ENCODE data around the gene EXOC3L4. TPM values are rescaled to one million over a fixed set of nuclear protein-coding genes. Genes with fewer than 3 reads are reported as not detected.

The EXOC3L4 gene
- total and polyA plus RNA-seq, 2 donors (not counting 1 experiment from before 2014, with no cell fraction given) = not detected

- Mint-ChIP-seq H3K4me1 (peaks cover 2% of the 10 kb centered on the region), H3K9me3 (ENCODE audit: insufficient read depth) (no peaks in the 10 kb centered on the region), H3K27me3 (peaks cover 7% of the 10 kb centered on the region), H3K4me3 (no peak overlapping the region), H3K27ac (no peak overlapping the region)
- H3K9ac ChIP-seq (ENCODE audit: low read length) = no peak overlapping the region
- no peak overlapping the region for H3K27ac ChIP-seq (ENCODE audit: low read length in 2 of 2)
- H2AFZ ChIP-seq (ENCODE audit: insufficient read depth, low read depth, low read length, poor library complexity, severe bottlenecking) = no peak overlapping the region
- no peaks in the 10 kb centered on the region for H4K20me1 ChIP-seq (ENCODE audit: control insufficient read depth, insufficient read depth, low read length, poor library complexity, severe bottlenecking)
- no peak for ATAC-seq (ENCODE audit: low read depth)
- 82% methylated on average over 23 of the region's 24 CpGs for WGBS (ENCODE audit: insufficient coverage)
- no peak overlapping the region for H3K4me2 ChIP-seq (replicated peaks; ENCODE audit: low read depth, low read length, poor library complexity, severe bottlenecking)
- no peak for TF ChIP-seq CTCF (IDR thresholded peaks at IDR 0.05)
- no peak for TF ChIP-seq EZH2 (IDR thresholded peaks at IDR 0.05; ENCODE audit: borderline replicate concordance, insufficient read depth, low read depth, low read length, poor library complexity, severe bottlenecking)
- intact Hi-C loops (cut with micrococcal nuclease) = no loop called here
- no peaks in the 10 kb centered on the region for H3K4me1 ChIP-seq (ENCODE audit: control insufficient read depth in 2 of 2, insufficient read depth in 2 of 2, low read length in 2 of 2)
- POLR2A ChIA-PET = no interaction called here
- H3K27me3 ChIP-seq (replicated peaks in 1 of 4; ENCODE audit: control extremely low read depth in 1 of 4, control insufficient read depth in 3 of 4, insufficient read depth in 4 of 4, low read length in 3 of 4) = peaks cover 0 to 21% (median 1%) of the 10 kb centered on the region in 4 experiments
- no peaks in the 10 kb centered on the region for H3K36me3 ChIP-seq (replicated peaks in 1 of 2; ENCODE audit: control extremely low read depth in 1 of 2, control insufficient read depth in 1 of 2, extremely low read depth in 1 of 2, insufficient read depth in 2 of 2, low read length in 1 of 2)
- CTCF ChIA-PET = interaction anchor here (1.6 to 2.7 kb wide), 2 partner anchors 9 to 21 kb away, joined by 4 to 9 read pairs; no protein-coding TSS in a partner anchor
- no peaks in the 10 kb centered on the region for H3K9me3 ChIP-seq (ENCODE audit: control extremely low read depth in 1 of 3, control insufficient read depth in 2 of 3, insufficient read depth in 1 of 3, low read length in 2 of 3)
- DNase-seq = no peak
- no peak overlapping the region for H3K4me3 ChIP-seq (ENCODE audit: control extremely low read depth in 1 of 5, extremely low read depth in 1 of 5, insufficient read depth in 1 of 5, low read depth in 2 of 5, low read length in 4 of 5)
- H3K79me2 ChIP-seq (ENCODE audit: control insufficient read depth, insufficient read depth, low read length) = no peaks in the 10 kb centered on the region
Measured at GRCh38 chr14:103085106-103086091, 9.1 kb upstream of the EXOC3L4 start.

All from B cell (primary cell).